ENCODE results near the gene ZNF263.

Gene ZNF263

DNA sequence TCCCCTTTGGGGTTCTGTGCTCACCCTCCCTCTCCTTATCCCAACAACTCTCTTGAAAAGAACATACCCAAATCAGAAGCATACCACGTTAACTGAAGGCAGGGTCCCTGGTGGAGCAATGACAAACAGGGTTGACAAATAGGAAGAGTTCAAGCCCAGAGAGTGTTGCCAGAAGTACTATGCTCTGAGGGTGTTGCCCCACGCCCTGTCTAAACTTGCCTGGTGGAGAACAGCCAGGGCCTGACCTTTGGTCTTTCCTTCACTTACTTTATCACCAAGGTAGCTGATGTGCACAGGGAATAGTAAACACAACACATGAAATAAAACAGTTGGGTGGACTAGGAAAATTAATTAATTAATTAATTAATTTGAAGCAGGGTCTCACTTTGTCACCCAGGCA, 45.4 kb downstream of the ZNF263 start:
- no peak for DNase-seq
